HG03457 (cell line): ENCODE measurements around the gene BEST3.
"Not testable (repeated sequence)": the region's sequence is repeated elsewhere in the genome, so short reads cannot be mapped to it uniquely, and the experiment has no call there.

Source experiments
- ATAC-seq: cut with Tn5 transposase; IDR thresholded peaks from one replicate; pipeline ENCODE4 v1.9.1; 2021; ENCODE audit warnings: moderate number of reproducible peaks; ENCODE audit not compliant: unreplicated experiment

The BEST3 gene

GRCh38 chr12:69608114-69608513 lies 91.0 kb downstream of the BEST3 start:
- ATAC-seq, result no peak

GRCh38 chr12:69604275-69604674 lies 94.8 kb downstream of the BEST3 start:
- ATAC-seq, result not testable (repeated sequence)
